ENCODE data around the gene ANTXR1.
"Not testable (repeated sequence)": the region's sequence is repeated elsewhere in the genome, so short reads cannot be mapped to it uniquely, and the experiment has no call there.

Gene ANTXR1

DNA sequence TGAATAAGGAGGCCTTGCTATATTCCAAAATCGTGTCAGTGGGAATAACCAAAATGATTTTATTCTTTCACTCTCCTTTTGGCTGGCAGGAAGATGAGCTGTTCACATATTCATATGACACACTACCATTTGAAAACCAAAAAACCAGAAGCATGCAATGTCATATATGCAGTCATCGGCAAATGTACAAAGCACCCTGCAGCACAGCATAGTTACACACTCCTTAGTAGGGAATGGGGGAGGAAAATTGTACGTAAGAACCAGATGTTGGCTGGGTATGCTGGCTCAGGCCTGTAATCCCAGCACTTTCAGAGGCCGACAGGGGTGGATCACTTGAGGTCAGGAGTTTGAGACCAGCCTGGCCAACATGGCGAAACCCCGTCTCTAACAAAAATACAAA, 197.4 kb downstream of the ANTXR1 start:
- DNase-seq (ENCODE audit: low read depth) = no peak

DNA sequence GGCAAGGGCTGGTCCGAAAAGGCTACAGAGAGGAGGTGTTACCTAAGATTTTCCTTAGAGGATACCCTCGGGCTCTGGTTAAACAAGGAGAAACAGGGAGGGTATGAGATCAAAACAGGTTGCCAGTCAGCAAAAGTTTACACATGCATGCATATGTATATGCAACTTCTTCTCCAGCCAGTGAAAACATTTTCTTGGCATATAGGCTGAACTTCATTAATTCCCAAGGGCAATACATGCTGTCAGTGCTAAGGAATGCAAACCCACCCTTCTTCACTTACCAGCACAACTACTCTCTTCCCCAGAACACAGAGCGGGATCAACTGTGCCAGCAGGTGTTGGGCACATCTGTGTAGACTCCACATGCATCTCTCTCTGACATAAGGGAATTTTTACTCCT, 198.1 kb downstream of the ANTXR1 start:
- peak; percentile 30 for DNase-seq (ENCODE audit: low read depth)

DNA sequence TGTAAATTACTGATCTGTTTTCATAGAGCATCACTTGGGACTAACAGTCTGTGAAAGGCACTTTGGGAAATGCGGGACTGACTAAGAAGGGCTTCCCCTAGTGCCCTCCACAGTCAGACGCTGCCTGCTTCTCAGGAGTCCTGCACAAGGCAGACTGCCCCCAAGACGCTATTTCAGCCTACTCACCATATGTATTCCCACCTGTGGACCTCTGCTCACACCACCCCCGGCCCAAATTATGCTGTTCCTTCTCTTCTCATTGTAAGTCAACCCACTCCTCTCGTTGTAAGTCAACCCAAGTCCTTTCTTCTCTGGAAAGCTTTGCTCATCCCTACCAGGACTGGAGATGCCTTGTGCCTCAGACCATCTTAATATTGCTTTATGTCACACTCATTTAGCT, 198.7 kb downstream of the ANTXR1 start:
- no peak for DNase-seq (ENCODE audit: low read depth)

DNA sequence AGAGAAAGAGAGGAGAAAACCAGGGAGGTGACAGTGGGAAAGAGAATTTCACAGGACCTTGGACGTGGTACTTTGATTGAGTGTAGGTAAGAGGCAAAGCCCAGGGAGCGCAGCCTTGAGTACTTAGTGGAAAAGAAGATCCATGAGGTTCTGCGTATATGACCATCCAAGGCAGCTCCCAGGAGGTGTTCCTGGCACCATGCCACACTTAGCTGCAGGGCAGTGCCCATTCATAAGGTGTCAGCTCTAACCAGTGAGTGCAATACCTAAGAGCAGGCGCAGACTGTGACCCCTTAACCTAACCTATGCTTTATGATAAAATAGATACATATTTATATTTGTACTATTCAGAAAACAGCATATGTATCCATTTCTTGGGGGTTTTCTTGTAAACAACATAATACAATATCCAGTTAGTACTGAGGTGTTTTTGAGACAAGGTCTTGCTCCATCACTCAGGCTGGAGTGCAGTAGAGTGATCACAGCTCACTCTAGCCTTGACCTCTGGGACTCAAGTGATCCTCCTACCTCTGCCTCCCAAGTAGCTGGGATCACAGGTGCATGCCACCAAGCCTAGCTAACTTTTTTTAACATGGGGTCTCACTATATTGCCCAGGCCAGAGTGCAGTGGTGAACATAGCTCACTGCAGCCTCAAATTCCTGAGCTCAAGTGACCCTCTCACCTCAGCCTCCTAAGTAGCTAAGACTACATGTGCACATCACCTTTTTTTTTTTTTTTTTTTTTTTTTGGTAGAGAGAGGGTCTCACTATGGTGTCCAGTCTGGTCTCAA, 199.5 kb downstream of the ANTXR1 start:
- DNase-seq (ENCODE audit: low read depth) = no peak

DNA sequence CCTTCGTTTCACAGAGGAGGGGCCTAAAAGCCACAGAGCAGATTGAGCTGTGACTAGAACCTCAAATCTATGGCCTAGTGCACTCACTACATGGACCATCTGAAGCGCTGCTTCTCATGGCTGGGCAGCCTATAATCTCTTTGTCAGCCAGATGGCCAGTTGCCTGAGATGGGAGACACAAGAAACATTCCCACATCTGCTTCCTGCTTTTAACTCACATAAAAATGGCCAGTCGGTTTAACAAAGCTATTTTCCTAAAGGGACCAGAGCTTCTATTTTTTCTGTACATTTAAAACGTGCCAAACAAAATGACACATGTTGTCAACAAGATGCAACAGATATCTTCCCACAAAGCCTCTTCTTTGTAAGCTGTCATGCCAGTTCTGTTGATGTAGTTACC, 200.2 kb downstream of the ANTXR1 start:
- DNase-seq (ENCODE audit: low read depth) = no peak

DNA sequence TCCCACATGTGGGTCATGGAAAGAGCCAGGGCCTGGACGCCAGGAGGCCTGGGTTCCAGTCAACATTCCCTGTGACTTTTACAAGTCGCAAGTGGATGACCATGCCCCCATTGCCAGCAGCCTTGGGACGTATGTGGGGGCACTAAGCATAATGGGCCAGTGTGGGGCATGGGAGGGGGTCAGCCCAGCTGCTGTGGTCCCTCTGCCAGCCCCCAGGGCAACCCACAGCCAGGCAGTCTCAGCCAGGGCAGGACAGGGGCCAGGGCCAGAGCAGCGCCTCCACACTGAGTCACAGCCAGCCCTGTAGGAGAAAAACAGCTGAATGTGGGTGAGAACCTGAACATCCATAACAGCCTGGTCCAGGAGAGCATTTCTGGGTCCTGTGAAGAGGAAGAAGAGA, 200.8 kb downstream of the ANTXR1 start:
- DNase-seq (ENCODE audit: low read depth) = no peak

DNA sequence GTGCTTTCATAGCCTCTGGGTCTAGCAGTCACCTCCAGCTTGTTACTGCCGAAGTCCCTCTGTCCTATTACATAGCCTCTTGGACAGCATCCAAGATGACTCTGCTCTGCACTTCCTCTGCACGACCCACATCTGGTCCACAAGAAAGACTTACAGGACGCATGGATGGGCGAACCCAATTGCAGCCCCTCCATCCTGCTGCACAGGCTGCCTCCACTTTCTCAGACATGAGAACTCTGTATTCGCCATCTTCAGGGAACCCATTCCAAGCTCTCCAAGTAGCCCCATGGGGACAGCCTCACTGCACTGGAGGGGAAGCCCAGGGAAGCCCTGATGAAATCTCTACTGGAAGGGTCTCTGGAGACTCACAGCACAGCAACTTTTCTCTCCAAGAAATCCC, 201.9 kb downstream of the ANTXR1 start:
- peak; percentile 18 for DNase-seq (ENCODE audit: low read depth)

DNA sequence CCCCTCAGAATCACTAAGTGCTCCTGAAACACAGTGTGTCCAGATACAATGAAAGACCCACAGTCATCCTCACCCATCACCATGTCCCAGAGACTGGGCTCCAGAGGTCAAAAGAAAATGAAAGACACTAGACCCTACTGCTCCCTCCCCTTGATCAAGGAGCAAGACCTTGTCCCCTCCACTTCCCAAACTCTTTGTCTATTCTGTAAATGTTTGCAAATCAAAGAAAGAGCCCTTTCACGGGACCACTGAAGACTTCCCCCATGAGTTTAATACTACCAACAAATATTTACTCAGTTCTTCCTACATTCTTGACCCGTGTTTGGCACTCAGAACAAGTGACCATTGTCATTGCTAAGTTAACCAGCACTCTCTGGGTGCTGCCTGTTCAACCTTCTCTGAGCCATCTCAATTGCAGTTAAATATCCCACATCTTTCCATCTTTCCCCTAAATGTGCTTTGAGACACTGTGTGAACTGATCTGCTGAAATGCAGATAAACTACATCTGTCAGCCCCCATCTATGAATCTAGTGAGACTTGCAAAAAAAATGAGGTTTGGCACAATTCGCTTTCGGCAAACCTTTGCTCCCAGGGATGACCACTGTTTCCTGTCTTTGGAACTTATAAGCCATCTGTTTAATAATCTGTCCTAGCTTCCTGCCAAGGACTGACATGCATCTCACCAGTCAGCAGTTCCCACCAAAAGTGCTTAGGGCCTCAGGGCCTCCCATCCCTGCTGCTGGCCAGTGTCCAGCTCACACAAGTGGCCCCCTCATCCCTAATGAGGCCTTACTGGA, 203.8 kb downstream of the ANTXR1 start:
- DNase-seq (ENCODE audit: low read depth) = no peak

DNA sequence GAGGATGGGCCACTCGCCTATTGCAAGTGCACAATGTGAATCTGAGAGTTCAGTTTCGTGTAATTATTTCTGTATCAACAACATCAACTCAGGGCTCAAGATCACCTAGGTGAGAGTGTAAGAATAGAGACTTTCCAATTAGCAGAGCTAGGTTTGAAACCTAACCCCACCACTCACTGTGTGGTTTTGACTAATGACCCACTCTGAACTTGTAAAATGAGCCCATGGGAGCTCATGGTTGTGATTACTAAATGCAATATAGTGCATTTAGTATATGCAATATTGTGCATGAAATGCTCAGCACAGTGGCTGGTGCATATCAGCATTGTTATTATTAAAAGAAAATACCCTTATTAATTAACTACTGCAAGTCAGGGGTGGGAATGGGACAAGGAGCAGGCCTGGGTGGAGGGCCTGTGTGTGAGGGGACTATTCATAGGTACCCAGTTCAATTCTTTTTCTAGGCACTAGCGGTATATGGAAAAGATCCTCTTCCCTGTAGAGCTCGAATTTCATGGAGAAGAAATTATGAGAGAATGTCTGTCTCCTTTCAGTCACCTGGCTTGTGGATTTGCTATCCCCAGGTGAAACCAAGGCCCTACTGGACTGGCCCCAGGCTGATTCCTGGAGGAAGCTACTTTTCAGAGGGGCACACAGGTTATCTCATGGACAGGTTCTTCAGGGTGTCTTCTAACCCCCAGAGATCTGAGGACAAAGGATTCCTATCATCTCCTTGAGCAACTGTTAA, 204.5 kb downstream of the ANTXR1 start:
- DNase-seq (ENCODE audit: low read depth) = no peak

DNA sequence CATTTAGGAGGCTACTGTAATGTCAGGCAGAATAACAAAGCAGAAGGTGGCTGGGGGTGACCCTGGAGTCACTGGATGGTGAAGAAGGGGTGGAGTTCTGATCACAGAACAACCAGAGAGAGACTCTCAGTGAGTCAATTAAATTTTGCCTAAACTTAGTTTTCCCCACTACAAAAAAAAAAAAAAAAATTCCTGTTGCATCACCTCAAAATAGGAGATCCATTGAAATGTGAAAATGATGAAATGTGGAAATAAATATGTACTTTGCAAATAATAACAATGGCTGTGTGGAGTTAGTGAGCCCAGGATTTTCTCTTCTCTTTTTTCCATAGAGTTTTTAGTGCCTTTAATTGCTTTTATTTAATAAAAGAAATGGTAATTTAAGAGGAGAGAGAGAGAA, 208.5 kb downstream of the ANTXR1 start:
- no peak for DNase-seq (ENCODE audit: low read depth)

DNA sequence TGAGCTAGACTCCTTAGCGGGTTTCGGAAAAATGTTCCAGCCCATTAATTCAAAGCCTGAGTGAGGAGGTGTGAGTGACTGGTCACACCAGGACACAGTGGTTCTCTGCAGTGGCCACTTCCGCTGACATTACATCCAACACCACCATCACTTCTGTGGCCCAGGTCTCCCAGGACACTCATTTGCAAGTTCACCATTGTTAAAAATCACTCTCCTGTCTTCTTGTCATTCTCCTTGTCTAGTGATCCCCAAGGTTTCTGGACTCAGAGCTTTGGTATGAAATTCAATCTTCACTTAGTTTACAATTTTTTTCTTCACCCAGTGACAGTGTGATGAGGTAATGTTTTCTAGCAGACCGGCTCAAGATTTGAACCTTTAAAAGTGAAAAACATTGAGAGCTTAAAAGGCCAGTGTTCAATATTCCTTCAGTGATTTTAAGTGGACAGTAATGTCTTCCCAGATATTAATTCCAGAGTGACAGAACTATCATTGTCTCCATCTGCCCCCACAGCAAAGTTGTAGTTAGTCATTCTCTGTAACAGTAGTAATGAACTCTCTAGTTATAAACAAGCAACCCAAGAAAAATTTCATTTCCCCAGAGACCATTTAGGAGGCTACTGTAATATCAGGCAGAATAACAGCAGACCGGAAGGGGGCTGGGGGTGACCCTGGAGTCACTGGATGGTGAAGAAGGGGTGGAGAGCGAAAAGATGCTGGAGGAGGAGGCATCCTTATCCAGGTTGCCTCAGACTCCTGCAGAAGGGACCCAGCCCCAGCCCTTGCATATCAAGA, 209.2 kb downstream of the ANTXR1 start:
- DNase-seq (ENCODE audit: low read depth) = no peak

DNA sequence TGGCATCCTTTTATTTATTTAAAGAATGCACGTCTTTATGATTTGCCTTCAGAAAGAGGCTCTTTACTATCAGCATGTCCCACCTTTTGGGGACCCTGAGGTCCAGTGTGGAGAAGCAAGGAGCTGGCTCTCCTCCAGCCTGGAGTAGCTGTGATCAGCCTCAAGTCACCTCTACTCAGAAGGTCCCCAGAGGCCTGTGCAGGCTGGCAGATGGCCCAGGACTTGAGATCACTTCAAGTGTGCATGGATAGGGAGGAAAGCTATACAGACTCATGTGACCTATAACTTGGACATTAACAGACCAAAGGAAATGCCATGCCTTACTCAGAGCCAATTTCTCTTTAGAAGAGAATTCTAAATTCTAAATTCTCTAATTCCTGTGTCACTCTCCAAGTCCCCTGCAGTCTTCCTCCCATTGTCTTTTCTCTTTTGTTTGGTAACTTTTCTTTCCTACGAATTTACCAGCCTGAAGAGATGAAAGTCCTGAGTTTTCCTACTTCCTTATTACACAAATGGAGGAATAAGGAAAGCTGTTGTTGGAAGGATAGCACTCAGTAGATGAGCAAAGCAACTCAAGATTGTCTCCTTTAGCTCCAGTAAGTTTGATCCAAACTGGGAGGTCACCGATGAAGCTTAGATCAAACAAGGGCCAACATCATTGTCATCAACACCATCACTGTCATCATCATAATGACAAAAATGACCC, 210.1 kb downstream of the ANTXR1 start:
- no peak for DNase-seq (ENCODE audit: low read depth)

DNA sequence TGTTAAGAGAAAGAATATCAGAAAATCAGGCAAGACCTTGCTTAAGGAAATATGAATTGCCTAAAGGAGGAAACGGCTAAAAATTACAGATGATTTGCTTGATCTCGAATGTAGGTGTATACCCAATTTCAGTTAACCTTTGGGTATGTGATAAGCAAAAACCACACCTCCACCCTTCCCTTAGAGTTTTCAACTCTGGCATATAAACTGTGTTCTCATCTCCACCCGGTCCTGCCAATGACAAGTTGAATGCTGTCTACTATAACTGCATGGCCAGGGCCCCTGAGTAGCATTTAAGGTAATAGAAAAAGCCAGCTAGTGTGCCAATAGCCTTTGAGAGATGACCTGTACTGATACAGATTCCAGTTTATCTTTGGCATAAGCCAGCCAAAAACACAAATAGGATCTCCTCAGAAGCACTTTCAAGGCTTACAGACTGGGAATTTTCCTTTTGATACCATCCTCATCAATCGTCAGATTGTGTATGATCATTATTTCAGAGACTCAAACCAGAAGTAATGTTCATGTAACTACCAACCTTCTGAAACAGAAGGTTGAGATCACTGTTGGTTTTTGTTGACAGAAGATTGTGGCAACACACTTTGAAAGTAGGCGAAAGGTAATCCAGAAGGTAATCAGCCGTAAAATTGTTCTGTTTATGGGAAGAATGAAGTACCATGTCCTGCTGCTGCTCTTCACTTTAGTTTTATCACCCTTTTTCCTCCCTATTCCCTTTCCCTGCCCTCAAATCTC, 211.0 kb downstream of the ANTXR1 start:
- no peak for DNase-seq (ENCODE audit: low read depth)

DNA sequence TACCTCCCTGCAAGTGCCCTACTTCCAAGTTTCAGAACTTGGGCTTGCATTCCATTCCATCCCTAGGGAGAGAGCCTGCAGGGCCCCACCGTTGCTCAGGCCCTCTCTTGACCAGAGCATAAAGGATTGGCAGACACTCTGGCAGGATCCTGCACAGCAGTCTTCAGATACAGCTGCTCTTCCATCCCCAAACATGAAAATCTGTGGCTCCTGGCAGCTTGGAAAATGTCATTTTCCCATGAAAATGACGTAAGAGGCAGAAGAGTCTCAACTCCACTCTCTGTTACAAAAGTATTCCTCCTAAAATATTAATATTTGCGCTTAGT, 211.5 kb downstream of the ANTXR1 start:
- DNase-seq (ENCODE audit: low read depth) = no peak

DNA sequence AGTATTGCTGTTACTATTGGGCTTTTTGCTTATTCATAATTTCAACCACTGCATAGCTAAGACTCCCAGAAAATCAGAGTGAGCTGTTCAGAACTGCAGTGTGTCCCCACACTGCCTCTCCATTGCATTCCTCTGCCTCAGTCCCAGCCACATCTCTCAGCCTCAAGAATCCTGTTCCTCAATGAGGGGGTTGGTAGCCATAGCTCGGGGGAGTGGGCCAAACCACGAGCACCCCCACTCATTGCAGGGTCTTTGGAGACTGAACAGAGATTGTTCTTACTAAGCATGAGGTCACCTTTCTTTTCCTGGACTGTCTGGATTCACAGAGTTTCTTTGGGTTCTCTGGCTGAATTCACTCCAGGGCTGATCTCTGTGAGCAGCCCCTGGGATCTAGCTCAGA, 213.0 kb downstream of the ANTXR1 start:
- DNase-seq (ENCODE audit: low read depth) = no peak

DNA sequence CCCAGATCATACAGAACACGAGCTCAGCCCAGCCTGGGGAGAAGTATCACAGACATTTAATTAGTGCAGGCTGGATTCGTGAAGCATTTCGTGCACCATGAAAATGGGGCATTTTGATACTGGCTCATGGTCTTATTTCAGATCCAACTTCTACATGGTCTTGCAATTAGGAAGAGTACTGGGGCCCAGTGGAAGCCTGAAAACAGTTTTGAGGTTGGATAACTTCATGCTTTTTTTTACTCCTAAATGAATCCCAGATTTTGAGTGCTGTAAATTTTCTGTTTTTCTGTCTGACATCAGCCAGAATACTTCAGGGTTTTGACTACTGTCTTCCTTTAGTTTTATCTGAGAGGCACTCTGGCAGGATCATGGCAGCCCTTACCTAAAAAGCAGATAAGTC, 213.9 kb downstream of the ANTXR1 start:
- DNase-seq (ENCODE audit: low read depth) = no peak

DNA sequence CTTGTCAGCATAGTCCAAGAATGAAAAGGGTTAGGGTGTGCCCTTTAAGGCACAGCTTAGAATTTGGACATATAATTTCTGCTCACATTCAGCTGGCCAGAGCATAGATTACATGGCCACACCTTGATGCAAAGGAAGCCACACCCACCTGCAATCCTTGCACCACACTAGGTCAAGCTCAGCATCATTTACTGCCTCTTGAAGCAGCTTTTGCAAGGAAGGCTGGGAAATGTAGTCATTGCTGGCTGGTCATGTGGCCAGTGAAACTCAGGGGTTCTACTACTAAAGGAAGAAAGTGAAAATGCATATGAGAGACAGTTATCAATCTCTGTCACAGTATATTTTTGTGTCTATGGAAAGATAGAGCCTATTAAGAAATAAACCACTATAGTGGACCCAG, 214.7 kb downstream of the ANTXR1 start:
- DNase-seq (ENCODE audit: low read depth) = no peak

DNA sequence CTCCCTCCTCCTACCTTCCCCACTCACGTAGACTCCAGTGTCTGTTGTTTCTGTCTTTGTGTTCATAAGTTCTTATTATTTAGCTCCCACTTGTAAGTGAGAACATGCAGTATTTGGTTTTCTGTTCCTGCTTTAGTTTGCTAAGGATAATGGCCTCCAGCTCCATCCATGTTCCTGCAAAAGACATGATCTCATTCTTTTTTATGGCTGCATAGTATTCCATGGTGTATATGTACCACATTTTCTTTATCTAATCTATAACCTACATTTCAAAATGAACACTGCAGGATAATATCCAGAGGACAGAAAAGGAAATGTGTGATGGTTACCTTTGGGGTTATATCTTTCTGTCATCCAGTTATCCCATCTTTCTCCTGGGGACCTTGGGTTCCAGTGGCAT, 218.0 kb downstream of the ANTXR1 start:
- not testable (repeated sequence) for DNase-seq (ENCODE audit: low read depth)

DNA sequence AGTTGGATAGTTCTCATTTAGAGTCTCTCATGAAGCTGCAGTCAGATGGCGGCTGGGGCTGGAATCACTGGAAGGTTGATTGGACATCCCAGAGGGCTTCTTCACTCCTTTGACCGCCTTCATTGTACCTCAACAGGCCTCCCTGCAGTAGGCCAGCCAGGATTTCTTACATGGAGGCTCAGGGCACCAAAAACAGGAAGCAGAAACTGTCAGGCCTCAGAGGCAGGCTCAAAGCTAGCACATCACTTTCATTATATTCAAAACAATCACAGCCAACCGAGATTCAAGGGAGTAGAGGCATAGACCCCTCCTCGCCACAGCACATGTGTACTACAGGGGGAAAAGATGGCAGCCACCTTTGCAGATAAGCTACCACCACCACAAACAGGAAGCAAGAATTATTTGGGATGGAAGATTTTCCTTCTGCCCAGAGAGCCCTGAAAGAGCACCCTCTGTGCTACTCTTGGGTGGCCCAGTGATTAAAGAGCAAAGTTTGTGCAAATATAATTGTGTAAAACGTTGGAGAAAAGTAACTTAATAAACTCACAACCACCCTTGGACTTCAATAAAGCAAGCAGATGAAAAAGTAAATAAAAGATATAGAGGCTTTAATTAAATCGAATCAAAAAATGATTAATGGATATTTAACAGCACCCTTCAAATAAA, 218.8 kb downstream of the ANTXR1 start:
- no peak for DNase-seq (ENCODE audit: low read depth)

DNA sequence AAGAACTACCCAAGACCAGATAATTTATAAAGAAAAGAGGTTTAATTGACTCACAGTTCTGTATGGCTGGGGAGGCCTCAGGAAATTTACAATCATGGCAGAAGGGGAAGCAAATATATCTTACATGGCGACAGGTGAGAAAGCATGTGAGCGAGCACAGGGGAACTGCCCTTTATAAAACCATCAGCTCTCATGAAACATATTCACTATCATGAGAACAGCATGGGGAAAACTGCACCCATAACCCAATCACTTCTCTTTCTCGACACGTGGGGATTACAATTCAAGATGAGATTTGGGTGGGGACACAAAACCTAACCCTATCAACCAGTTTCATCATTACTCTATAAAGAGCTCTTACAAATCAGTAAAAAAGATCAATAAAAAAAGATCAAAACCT, 222.9 kb downstream of the ANTXR1 start:
- DNase-seq (ENCODE audit: low read depth) = not testable (repeated sequence)

Measured in fibroblast of the conjunctiva (primary cell).